GM06990 (cell line): Measurements from ENCODE around the gene GPR61.

Source experiments
- DNase-seq: peaks from one replicate; pipeline ENCODE4 v3.0.0-alpha.2; 2011; ENCODE audit not compliant: insufficient read length; ENCODE audit errors: extremely low read depth
- H3K27me3 ChIP-seq: replicated peaks from 2 replicates; pipeline ENCODE4 v1.6.0; 2011; ENCODE audit warnings: low read length; ENCODE audit not compliant: control insufficient read depth, insufficient read depth
- H3K36me3 ChIP-seq: 2 replicates; pipeline ENCODE4 v1.5.1; 2011; ENCODE audit warnings: low read length; ENCODE audit not compliant: control insufficient read depth, insufficient read depth
- H3K4me3 ChIP-seq: replicated peaks from 2 replicates; pipeline ENCODE4 v1.5.1; 2011; ENCODE audit warnings: low read depth, mild to moderate bottlenecking, control low read depth, low read length
- TF ChIP-seq, protein P1 (sequence below): IDR thresholded peaks from 2 replicates; pipeline ENCODE4 v1.5.1; 2011; ENCODE audit warnings: low read length, control low read depth, mild to moderate bottlenecking, inconsistent platforms; ENCODE audit not compliant: insufficient read depth, poor library complexity, severe bottlenecking

The GPR61 gene

DNA sequence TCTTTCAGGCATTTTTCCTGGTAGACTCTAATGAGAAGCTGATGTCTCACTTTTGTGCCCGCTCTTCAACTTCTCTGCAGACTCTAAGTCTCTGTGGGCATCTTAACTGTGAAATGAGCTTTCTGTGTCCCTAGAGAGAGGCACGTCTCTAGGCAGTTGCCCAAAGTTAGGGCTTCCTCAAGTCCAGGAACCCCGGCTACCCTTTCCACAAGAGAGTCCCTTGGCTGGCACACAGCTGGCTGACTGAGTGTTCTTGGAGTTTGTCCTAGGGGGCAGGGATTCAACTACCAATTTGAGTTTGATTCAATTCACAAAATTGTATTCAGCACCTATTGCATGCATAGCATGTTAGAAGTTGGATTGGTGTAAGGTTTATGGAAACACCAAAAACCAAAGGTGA, 1.4 kb downstream of the GPR61 start:
- Histone ChIP-seq H3K4me3 (no peak overlapping the region), H3K36me3 (no peaks in the 10 kb centered on the region), H3K27me3 (no peaks in the 10 kb centered on the region)
- TF ChIP-seq, protein P1, sequence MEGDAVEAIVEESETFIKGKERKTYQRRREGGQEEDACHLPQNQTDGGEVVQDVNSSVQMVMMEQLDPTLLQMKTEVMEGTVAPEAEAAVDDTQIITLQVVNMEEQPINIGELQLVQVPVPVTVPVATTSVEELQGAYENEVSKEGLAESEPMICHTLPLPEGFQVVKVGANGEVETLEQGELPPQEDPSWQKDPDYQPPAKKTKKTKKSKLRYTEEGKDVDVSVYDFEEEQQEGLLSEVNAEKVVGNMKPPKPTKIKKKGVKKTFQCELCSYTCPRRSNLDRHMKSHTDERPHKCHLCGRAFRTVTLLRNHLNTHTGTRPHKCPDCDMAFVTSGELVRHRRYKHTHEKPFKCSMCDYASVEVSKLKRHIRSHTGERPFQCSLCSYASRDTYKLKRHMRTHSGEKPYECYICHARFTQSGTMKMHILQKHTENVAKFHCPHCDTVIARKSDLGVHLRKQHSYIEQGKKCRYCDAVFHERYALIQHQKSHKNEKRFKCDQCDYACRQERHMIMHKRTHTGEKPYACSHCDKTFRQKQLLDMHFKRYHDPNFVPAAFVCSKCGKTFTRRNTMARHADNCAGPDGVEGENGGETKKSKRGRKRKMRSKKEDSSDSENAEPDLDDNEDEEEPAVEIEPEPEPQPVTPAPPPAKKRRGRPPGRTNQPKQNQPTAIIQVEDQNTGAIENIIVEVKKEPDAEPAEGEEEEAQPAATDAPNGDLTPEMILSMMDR, result no peak
- DNase-seq, result no peak

DNA sequence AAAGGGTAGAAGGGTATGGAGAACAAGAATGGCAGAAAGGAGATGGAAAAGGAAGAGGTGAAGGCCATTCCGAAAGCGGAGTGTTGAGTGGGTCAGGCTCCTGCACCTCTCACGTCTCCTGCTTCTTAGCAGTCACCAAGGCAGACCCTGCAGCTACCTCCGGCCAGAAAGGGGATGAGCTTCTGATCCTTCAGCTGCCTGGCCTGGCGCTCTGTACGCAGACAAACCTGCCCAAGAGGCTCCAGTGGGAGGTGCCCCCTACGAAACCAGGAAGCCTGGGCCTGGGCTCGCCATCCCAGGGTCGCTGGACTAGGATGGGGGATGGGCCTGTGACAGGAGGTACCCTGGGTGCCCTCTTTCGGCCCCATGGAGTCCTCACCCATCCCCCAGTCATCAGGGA, 3.0 kb downstream of the GPR61 start:
- Histone ChIP-seq H3K4me3 (no peak overlapping the region), H3K36me3 (no peaks in the 10 kb centered on the region), H3K27me3 (no peaks in the 10 kb centered on the region)
- DNase-seq, result no peak
- TF ChIP-seq, protein P1, result no peak

DNA sequence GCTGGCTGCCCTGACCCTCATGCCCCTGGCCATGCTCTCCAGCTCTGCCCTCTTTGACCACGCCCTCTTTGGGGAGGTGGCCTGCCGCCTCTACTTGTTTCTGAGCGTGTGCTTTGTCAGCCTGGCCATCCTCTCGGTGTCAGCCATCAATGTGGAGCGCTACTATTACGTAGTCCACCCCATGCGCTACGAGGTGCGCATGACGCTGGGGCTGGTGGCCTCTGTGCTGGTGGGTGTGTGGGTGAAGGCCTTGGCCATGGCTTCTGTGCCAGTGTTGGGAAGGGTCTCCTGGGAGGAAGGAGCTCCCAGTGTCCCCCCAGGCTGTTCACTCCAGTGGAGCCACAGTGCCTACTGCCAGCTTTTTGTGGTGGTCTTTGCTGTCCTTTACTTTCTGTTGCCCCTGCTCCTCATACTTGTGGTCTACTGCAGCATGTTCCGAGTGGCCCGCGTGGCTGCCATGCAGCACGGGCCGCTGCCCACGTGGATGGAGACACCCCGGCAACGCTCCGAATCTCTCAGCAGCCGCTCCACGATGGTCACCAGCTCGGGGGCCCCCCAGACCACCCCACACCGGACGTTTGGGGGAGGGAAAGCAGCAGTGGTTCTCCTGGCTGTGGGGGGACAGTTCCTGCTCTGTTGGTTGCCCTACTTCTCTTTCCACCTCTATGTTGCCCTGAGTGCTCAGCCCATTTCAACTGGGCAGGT, 3.8 kb downstream of the GPR61 start:
- H3K27me3 ChIP-seq, result no peaks in the 10 kb centered on the region
- no peak for DNase-seq
- no peak overlapping the region for H3K4me3 ChIP-seq
- TF ChIP-seq, protein P1, result no peak
- no peaks in the 10 kb centered on the region for H3K36me3 ChIP-seq

DNA sequence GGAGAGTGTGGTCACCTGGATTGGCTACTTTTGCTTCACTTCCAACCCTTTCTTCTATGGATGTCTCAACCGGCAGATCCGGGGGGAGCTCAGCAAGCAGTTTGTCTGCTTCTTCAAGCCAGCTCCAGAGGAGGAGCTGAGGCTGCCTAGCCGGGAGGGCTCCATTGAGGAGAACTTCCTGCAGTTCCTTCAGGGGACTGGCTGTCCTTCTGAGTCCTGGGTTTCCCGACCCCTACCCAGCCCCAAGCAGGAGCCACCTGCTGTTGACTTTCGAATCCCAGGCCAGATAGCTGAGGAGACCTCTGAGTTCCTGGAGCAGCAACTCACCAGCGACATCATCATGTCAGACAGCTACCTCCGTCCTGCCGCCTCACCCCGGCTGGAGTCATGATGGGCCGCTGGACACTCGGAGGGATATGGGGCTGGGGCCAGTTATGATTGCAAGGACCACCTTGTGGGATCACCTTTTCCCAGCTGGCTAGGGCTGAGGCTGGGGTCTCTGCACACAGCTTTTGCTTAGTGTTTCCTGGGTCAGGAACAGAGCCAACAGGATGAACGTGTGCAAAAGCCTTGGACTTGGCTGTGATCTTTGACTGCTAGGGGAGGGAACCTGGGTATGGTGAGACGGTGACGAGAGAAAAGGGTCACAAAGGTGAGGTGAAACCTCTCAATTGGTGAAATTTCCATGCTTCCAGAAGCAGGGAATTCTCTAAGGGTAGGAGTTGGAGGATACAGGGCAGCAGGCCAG, 4.5 kb downstream of the GPR61 start:
- Histone ChIP-seq H3K27me3 (no peaks in the 10 kb centered on the region), H3K36me3 (no peaks in the 10 kb centered on the region), H3K4me3 (no peak overlapping the region)
- TF ChIP-seq, protein P1, result no peak
- DNase-seq, result no peak

DNA sequence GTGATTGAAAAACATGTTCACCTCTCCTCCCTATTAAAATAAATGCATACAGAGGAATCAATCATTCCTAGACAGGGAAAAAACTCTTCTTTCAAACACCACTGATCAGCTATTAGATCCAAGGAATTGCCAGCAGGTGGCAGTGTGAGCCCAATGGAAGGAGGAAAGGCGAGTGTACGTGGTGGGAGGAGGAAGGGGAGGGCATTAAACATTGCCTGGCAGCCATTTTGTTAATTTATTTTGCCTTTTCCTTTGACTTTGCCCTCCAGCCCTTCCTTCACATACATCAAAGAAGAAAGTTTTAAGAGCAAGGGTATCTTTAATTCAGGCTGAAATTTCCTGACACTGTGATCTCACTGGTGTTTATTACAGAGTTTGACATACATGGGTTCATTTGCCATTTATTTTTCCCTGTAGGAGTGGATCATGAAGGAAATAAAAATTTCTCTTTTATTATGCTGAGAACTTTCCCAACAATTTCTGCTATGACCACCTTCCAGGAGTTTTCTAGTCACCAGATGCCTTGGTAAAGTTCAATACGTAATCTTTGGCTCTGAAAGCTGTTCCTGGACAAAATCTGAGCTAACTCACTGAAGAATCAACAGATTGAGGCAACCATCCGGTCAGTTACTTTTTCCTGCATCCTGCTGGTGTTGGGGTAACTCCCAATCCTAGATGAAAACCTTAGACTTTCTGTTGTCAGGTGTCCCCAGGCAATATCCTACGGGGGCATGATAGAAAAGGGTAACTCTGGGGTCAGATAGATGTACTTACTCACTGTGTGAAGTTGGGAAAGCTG, 6.8 kb downstream of the GPR61 start:
- DNase-seq, result peak; percentile 42
- Histone ChIP-seq H3K36me3 (no peaks in the 10 kb centered on the region), H3K4me3 (peak overlapping the region; percentile 100), H3K27me3 (no peaks in the 10 kb centered on the region)
- TF ChIP-seq, protein P1, result peak; percentile 70
